GM13977 (cell line): Measurements from ENCODE around the gene FNIP2.

Experiments used
- DNase-seq: peaks from one replicate; pipeline ENCODE4 v3.0.0; 2012; ENCODE audit warnings: low spot score
- in situ Hi-C: fragments of 300-500 bp; cut with MboI; formaldehyde crosslinking; loops from one replicate; pipeline ENCODE4 v1.12.0; 2022; ENCODE audit warnings: low sequenced_read_pairs, low pct_unique_long_range_greater_than_20kb, mixed read lengths, inconsistent platforms; ENCODE audit not compliant: unreplicated experiment
- TF ChIP-seq, protein P1 (sequence below): IDR thresholded peaks from 2 replicates; pipeline ENCODE4 v1.5.1; 2012; ENCODE audit warnings: mild to moderate bottlenecking, control low read depth; ENCODE audit not compliant: insufficient read depth; ENCODE audit errors: extremely low read depth, missing control alignments

The FNIP2 gene

DNA sequence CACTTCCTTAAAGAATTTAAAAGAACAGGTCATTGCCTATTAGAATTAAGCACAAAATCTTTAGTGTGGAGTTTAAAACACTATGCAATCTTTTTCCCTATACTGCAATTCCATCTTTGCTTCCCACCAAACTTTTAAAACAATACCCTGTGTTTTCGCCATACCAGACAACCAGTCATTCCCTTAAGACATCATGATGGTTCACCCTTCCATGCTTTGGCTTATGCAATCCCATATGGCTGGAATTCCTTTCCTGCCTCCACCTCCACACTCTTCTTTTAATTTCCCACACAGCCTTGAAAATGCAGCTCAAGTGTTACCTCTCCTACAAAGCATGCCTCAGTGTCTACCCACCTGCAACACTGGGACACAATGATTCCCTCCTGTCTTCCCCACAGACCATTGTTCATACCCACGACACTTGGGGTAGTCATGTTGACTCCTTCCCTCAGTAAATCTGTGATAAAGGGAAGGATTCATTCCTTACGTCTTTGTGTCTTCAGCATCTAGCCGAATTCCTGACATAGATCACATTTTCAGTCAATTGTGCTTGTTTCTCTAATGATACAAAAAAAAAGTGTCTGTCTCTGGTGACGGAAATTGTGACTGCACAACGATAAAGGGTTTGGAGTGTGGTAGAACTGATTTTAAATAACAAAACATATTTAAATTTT is 166.3 kb downstream of the FNIP2 start:
- DNase-seq = no peak
- in situ Hi-C loops = no loop called here
- TF ChIP-seq, protein P1, sequence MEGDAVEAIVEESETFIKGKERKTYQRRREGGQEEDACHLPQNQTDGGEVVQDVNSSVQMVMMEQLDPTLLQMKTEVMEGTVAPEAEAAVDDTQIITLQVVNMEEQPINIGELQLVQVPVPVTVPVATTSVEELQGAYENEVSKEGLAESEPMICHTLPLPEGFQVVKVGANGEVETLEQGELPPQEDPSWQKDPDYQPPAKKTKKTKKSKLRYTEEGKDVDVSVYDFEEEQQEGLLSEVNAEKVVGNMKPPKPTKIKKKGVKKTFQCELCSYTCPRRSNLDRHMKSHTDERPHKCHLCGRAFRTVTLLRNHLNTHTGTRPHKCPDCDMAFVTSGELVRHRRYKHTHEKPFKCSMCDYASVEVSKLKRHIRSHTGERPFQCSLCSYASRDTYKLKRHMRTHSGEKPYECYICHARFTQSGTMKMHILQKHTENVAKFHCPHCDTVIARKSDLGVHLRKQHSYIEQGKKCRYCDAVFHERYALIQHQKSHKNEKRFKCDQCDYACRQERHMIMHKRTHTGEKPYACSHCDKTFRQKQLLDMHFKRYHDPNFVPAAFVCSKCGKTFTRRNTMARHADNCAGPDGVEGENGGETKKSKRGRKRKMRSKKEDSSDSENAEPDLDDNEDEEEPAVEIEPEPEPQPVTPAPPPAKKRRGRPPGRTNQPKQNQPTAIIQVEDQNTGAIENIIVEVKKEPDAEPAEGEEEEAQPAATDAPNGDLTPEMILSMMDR = no peak

- no peak for DNase-seq
- TF ChIP-seq, protein P1 = no peak
- in situ Hi-C loops = no loop called here
Measured at GRCh38 chr4:158936238-158936637, 167.4 kb downstream of the FNIP2 start.

GRCh38 chr4:158938220-158939044 is 169.6 kb downstream of the FNIP2 start:
- TF ChIP-seq, protein P1 = no peak
- no peak for DNase-seq
- in situ Hi-C loops = no loop called here

- no peak for DNase-seq
- TF ChIP-seq, protein P1 = no peak
- in situ Hi-C loops = no loop called here
Measured at GRCh38 chr4:158940271-158940670, 171.4 kb downstream of the FNIP2 start.

- TF ChIP-seq, protein P1 = no peak
- in situ Hi-C loops = no loop called here
- DNase-seq = no peak
Measured at GRCh38 chr4:158941321-158941720, 172.5 kb downstream of the FNIP2 start.

- DNase-seq = no peak
- in situ Hi-C loops = no loop called here
- TF ChIP-seq, protein P1 = no peak
Measured at GRCh38 chr4:158941895-158942294, 173.1 kb downstream of the FNIP2 start.
